ENCODE data around the gene IQSEC3.

Gene IQSEC3

DNA sequence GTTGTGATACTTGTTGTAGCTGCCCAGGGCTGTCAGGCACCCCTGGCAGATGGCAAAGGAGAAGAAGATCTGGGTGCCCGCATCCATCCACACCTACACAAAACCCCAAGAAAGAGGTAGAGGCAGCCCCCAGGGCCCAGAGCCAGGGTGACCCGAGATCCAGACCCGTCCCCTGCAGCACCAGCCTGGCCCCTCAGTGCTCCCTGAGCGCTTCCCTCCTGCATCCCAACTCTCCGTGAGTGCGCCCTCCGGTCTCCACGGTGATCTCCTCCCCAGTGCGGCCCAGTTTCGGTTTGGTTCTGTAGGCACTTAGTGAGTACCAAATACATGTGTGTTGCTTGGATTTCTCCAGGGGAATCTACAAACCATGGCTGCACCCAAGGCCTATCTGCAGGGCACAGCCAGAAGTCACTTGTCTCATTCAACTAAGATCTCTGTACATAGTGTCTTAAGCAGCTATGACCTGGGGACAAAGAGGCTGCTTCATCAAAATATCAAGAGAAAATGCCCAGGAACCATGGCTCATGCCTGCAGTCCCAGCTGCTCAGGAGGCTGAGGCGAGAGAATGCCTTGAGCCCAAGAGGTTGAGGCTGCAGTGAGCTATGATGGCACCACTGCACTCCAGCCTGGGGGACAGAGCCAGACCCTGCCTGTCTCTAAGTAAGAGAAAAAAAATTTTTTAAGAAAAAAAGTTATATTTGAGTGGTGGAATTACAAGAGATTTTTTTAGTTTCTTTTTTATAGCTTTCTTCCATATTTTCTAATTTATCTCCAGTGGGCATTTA, 131.5 kb downstream of the IQSEC3 start:
- no peak for DNase-seq (ENCODE audit: low read depth)

- no peak for DNase-seq (ENCODE audit: low read depth)
Measured at GRCh38 chr12:198705-199104, 132.1 kb downstream of the IQSEC3 start.

DNA sequence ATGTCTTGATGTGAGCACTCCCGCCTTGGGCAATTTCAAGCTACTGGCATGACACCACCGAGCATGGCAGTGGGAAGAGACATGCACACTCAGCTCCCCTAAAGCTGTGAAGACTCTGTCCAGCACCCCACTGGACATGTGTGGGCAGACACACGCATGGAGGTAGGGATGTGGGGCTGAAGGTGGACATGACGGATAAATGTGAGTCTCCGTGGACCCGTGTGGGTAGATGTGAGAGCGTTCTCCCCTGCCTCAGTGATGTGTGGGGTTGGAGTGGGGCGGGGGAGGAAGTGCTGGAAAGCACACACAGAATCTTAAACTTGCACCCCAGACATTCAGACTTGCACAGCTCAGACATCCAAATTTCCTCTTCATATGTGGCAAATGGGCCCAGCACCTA, 134.8 kb downstream of the IQSEC3 start:
- DNase-seq (ENCODE audit: low read depth): no peak

GRCh38 chr12:202081-202731, 135.6 kb downstream of the IQSEC3 start:
- DNase-seq (ENCODE audit: low read depth): no peak

- DNase-seq (ENCODE audit: low read depth): no peak
Measured at GRCh38 chr12:203074-203461, 136.5 kb downstream of the IQSEC3 start.

- DNase-seq (ENCODE audit: low read depth): no peak
Measured at GRCh38 chr12:203462-204260, 137.1 kb downstream of the IQSEC3 start.

- DNase-seq (ENCODE audit: low read depth): no peak
Measured at GRCh38 chr12:204261-204678, 137.7 kb downstream of the IQSEC3 start.

DNA sequence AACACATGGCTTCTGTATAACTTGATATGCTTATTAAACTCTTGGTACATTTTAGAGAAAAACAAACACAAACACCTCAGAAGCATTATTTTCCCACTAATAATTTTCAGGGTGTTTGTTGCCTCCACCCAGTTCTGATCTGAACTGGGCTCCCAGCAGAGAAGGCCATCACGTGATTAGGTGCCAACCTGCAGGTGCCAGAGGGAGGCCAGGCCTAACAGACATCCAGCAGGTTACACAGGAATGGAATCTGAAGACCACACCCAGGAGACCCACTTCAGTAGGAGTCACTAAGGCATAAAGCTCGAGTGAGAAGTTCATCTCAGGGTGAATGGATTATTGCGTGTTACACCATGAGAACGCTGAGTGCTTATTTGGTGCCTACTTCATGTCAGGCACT, 138.5 kb downstream of the IQSEC3 start:
- DNase-seq (ENCODE audit: low read depth): no peak

DNA sequence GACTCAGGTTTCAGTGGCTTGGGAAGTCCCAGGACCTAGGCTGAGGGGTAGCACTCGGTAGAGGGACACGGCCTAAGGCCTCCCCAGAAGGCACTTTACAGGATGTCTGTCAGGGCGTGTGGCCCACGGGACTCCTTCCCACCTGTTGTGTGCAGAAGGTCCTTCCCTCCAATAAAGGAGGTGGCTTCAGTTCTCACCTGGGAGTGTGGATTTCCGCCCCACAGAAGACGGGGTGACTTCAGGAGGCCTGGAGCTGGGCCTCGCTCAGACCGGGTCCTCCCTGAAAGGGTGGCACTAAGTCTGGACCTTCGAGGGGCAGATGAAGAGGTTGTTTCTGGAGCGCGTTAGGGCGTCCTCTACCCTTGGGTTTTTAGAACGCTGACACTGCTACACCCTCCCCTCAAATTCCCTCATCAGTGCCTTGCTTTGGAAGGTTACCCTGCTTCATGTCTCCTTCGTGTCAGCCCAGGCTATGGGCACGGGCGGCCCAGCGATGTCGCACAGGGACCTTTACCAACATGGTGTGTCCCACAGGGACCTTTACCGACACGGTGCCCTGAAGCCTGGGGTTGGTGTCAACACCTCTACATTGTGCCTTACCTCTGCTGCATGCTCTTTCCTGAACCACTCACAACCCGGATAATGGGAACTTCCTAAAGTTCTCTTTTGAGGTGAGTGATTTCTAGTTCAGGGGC, 140.3 kb downstream of the IQSEC3 start:
- no peak for DNase-seq (ENCODE audit: low read depth)

GRCh38 chr12:207804-208203, 141.2 kb downstream of the IQSEC3 start:
- DNase-seq (ENCODE audit: low read depth): no peak

- no peak for DNase-seq (ENCODE audit: low read depth)
Measured at GRCh38 chr12:208813-209212, 142.2 kb downstream of the IQSEC3 start.

GRCh38 chr12:209246-209645, 142.7 kb downstream of the IQSEC3 start:
- no peak for DNase-seq (ENCODE audit: low read depth)

- DNase-seq (ENCODE audit: low read depth): no peak
Measured at GRCh38 chr12:209851-210250, 143.3 kb downstream of the IQSEC3 start.

DNA sequence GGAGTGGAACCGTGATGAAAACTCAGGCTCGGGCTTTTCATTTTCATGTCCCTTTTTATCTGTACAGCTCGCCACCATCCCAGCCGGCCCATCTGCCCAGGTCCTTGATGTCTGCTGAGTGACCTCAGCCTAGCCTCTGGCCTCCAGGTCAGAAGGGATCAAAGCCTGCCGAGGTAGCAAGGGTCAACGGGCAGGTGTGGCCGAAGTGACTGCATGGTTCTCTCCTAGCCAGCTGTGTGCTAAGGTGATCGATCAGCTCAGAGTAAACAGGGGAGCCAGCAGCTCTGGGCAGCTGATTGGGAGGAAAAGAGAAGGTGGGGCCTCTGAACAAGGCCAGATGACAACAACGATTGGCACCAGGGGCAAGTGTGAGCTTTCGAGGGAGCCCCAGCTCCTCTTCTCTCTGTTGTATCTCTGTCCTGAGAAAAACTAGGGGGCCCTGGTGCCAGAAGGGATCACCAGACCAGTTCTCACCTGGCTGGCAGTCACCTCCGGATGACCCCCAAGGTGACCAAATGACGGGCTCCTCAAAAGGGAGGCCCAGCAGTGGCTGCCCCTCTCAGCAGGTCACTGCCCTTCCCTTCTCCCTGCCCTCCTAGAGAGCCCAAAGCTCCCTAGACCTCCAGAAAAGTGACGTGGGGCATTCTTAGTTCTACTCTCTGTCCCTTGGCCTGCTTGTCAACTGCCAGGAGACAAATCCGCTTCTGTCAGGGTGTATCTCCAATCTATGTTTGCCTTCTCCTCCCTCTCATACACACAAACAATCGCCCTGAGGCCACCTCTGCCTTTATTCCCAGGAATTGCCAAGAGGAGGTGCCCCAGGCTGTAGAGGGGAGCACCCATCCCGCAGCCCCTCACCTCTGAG, 143.9 kb downstream of the IQSEC3 start:
- DNase-seq (ENCODE audit: low read depth): no peak

GRCh38 chr12:211142-211465, 144.5 kb downstream of the IQSEC3 start:
- no peak for DNase-seq (ENCODE audit: low read depth)

DNA sequence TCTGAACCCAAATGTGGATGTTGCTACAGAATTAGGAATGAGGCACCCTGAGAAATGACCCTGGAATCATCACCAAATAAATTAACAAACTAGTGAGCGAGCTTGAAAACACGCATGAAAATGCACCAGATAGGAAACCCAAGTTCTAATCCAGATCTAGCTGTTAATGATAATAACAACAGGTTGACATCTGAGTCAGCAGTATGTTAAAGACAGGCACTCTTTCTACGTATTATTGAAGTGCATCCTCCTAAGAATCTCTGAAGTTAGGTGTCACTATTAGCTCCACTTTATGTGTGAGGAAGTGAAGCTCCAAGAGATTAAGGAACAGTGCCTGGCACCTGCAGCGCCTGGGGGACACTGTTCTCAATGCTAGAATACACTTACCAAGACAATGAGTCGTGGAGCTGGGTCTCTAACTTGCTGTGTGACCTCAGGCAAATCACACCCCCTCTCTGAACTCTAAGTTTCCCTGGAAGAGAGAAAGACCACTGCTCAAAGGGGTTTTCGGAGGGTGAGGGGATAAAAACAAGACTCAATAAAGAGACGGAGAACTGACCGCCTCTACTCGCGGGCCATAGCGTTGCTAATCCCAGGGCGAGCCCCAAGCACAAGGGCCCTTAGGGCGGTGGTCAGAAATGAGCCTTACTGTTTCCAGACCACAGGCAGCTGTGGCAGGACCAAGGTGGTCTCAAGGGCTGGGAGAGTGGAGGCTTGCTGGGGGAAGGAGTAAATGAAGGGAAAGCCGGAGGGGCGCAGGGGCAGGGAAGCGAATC, 145.3 kb downstream of the IQSEC3 start:
- no peak for DNase-seq (ENCODE audit: low read depth)

DNA sequence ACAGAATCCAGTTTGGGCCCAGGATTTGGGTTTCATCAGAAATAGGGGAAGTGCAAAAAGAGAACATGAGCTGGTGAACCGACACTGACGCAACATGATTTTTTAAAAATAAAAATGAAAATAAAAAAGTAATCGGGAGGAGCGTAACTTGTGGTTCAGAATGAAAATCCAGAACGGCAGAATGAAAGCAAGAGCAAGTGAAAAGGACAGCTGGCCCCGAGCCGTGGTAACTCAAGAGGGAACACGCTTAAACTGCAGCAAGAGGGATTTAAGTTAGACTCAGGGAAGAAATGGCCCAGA, 145.8 kb downstream of the IQSEC3 start:
- DNase-seq (ENCODE audit: low read depth): no peak

DNA sequence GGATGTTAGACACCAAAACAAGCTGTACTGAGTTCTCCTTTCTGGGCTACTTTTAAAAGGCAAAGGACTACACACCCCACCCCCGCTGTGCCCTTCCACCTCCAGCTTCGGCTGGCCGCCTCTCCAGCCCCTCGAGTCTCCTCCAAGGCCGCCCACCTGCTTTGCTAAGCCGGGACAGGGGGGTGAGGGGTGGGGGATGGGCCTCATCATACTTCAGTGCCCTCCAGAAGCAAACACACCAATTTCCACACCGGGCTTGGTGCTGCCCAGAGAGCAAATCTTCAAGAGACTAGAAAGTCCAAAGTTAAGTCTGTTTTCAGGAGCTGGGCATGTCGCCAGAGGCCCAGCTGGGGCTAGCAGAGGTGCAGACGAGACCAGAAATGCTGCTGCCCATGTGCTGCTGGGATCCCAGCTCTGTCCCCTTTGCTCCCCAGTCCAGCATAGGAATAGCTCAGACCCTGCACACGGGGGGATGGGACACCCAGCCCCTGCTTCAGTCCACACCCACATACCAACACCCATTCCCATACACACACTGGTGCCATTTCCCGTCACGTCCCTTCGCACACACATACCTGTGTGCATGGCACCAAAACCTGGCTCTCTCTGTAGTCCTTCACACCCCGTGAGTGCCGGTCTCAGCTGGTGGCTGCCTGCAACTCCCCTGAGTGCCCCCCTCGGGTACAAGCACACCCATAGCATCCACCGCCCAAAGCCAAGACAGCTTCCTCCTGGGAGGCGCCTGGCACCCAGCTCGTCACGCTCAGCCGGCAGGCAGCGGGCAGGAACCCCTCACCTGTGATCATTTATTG, 146.4 kb downstream of the IQSEC3 start:
- DNase-seq (ENCODE audit: low read depth): no peak

GRCh38 chr12:213527-213932, 147.0 kb downstream of the IQSEC3 start:
- DNase-seq (ENCODE audit: low read depth): no peak

Data from GM04504 (cell line).